ENCODE measurements around the gene SBF2.
"Not testable (repeated sequence)": the region's sequence is repeated elsewhere in the genome, so short reads cannot be mapped to it uniquely, and the experiment has no call there.

Gene SBF2

GRCh38 chr11:9990221-9990973 is 303.6 kb downstream of the SBF2 start:
- DNase-seq: no peak

GRCh38 chr11:9987303-9987702 is 306.7 kb downstream of the SBF2 start:
- DNase-seq: not testable (repeated sequence)

GRCh38 chr11:9982796-9983579 is 311.0 kb downstream of the SBF2 start:
- no peak for DNase-seq

GRCh38 chr11:9982127-9982795 is 311.8 kb downstream of the SBF2 start:
- no peak for DNase-seq

- DNase-seq: no peak
Observed at GRCh38 chr11:9980931-9981330, 313.1 kb downstream of the SBF2 start.

GRCh38 chr11:9977554-9977953 is 316.5 kb downstream of the SBF2 start:
- DNase-seq: no peak

- DNase-seq: no peak
Observed at GRCh38 chr11:9974375-9974774, 319.6 kb downstream of the SBF2 start.

GRCh38 chr11:9973921-9974320 is 320.1 kb downstream of the SBF2 start:
- DNase-seq: no peak

GRCh38 chr11:9972989-9973388 is 321.0 kb downstream of the SBF2 start:
- DNase-seq: peak in 1 of 2 experiments; percentile 5

GRCh38 chr11:9971894-9972293 is 322.1 kb downstream of the SBF2 start:
- DNase-seq: no peak

- no peak for DNase-seq
Observed at GRCh38 chr11:9969068-9969467, 325.0 kb downstream of the SBF2 start.

GRCh38 chr11:9962722-9963121 is 331.3 kb downstream of the SBF2 start:
- no peak for DNase-seq

- DNase-seq: no peak
Observed at GRCh38 chr11:9957072-9957471, 336.9 kb downstream of the SBF2 start.

- no peak for DNase-seq
Observed at GRCh38 chr11:9956483-9956882, 337.5 kb downstream of the SBF2 start.

- DNase-seq: no peak
Observed at GRCh38 chr11:9955391-9955790, 338.6 kb downstream of the SBF2 start.

GRCh38 chr11:9953994-9954626 is 339.9 kb downstream of the SBF2 start:
- DNase-seq: no peak

GRCh38 chr11:9952511-9953196 is 341.4 kb downstream of the SBF2 start:
- DNase-seq: no peak

GRCh38 chr11:9951807-9952206 is 342.2 kb downstream of the SBF2 start:
- DNase-seq: no peak

GRCh38 chr11:9950462-9950861 is 343.6 kb downstream of the SBF2 start:
- DNase-seq: no peak

- no peak for DNase-seq
Observed at GRCh38 chr11:9947231-9947864, 346.7 kb downstream of the SBF2 start.

- DNase-seq: not testable (repeated sequence)
Observed at GRCh38 chr11:9945680-9946079, 348.3 kb downstream of the SBF2 start.

All from stimulated activated CD4-positive, alpha-beta T cell treated with anti-CD3 and anti-CD28 coated beads, Interleukin-4, amount 100 ng/mL, for 4 hours (primary cell).